GM20431 (cell line): ENCODE measurements around the gene CYP19A1.

Experiments
- in situ Hi-C: fragments of 300-500 bp; cut with MseI, MboI; formaldehyde crosslinking; loops from one replicate; pipeline ENCODE4 v1.15.0; 2020; ENCODE audit warnings: low sequenced_read_pairs; ENCODE audit not compliant: unreplicated experiment

The CYP19A1 gene

DNA sequence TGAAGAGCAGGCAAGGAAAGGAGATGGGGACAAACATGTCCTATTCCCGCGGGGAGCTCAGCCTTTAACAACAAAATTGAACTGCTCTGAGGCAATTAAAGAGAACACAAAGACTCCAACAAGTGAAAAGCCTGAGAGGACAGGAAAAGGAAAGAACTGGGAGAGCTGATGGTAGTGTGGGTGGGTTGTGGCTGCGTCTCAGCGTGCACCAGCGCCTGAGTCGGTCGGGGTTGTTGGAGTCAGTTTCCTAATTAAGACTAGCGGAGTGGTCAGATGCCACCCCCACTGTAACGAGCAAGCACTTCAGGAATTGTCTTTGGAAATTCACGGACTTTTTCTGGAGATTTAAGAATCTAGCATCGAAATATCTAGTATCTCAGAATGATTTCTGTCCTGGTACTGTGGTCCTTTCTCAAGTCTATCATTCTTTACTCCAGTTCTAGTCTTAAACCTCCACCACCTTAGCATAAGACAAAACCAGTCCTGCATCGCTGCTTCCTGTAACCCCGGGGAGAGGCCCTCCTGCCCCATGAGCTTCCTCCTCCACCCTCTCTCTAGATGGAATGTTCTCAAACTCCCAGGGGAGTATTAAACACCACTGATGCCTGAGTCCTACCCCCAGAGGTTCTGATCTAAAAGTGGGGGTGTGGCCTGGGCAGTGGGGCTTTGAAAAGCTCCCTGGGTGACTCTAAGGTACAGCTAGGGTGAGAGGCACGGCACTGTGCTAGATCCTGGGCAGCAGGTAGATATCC is 104.0 kb downstream of the CYP19A1 start:
- in situ Hi-C loops, result no loop called here

DNA sequence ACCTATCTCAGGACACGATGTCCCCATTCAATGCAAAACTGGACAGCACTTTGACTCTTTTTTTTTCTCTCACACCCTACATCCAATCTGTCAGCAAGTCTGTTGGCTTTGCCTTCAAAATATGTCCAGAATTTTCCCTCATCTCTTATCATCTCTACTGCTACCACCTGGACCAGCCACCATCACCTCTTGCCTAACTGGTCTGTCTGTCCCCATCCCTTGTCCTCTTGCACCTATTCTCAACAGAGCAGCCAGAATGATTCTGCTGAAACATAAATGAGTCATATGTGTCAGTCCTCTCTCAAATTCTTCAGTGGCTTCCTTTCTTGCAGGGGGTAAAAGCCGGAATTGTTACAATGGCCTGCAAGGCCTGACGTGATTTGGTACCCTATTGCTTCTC is 105.8 kb downstream of the CYP19A1 start:
- in situ Hi-C loops, result no loop called here

DNA sequence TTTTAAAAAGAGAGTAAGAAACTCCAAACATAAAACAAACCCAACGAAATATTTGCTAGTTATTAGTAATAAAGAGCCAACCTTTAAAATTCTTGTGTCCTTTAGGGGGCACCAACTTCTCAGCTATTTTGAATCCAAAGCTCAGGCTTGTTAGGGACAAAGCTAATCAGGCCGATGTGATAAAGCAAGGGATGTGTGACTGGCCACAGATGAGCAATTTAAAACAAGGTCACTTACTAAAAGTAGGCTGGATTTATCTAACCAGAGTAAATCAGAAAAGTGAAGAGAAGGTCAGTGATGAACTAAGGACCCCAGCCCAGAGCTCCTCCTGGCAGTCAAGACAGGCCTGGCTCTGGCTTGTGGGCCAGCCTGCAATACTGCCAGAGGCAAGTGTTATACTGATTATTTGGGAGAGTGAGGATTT is 108.5 kb downstream of the CYP19A1 start:
- in situ Hi-C loops, result no loop called here

DNA sequence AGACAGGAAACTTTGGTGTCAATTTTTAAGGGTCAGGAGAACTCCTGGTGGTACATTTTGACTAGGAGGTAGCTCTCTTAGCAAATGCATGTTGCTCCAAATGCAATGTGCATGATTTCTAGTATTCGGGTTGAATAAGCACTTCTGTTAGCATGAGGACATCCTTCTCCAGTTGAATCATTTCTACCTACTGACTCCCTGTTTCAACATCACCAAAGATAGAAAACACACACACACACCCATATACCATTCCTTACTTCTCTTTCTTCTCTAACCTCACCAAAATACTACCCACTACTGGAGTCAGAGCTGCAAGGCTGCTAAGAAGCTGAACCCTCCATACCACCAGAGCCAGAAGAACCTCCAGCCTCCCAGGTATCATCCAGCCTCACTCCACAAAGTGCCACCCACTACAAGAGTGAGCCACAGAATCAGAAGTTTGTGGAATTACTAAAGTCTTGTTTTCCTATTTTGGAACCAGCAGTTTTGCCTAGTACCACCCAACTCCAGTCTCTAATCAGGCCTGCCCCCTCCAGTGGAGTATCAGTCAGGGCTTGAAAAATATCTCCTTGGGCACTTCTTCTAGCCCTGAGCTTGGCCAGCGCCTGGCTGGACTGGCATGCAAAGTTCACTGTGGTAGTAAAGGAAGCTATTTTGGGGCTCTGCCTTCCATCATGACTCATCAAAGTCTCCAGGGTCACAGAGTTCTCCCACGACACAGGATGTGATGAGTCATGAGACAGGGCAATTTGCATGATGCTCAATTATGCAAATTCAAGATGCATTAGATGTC is 110.3 kb downstream of the CYP19A1 start:
- in situ Hi-C loops, result no loop called here

DNA sequence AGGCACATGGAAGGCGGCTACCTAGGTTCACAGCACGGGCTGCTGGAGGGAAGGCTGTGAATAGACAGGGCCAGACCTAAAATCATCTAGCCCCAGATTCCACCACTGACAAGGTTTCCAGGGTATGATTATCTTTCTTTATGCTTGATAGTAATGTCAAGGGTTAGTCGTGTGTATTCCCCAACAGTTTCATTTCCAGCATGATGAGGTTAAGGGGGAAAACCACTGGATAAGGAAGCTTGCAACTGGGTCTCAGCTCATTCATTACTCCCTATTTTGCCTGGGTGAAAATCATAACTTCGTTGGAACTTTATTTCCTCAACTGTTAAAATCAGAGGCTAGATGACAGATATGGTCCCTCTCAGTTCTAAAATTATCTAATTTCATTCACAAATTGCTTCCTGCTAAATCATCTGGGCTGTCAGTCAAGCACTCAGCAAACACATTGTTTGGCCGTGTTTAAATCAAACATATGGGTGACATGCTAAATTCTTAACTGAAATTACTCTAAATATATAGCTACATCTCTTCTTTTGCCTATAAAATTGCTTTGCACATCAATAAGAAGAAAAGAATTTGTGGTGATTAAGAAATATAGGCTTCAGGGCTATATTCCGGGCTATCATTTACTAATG is 111.7 kb downstream of the CYP19A1 start:
- in situ Hi-C loops, result no loop called here

DNA sequence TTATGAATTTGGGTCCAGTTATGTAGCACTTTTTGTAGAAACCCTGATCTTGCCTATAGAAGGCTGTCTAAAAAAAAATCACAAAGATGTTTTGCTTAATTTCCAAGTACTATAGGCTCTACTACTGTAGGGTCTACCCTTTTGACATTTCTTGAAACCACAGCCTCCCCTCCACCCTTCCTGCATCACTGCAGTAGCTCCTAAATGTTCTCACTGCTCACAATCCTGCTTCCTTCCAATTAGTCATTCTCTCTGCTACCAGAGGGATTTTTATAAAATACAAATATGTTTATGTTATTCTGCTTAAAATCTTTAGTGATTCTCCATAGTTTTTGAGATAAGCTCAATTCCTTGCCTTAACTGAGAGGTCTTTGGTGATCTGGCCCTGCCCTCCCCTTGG is 114.0 kb downstream of the CYP19A1 start:
- in situ Hi-C loops, result no loop called here

DNA sequence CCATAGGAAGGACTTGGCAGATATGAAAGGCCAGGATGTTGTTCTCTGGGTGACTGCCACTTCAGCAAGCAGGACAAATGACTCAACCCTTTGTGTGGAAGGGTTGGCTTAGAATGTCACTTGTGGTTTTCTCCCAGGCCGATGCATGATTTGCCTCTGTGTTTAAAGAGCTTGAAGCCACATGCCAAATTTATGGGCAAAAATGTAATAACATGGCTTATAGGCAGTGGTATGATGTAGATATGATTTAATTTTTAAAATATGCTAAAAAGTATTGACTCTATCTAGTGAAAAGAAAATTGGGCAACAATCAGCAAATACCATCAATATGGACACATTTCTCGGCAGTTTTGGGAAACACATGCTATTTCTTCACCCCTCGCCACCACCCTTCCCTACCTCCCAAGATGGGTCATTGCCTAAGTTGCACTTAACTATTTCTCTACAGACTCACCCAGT is 114.6 kb downstream of the CYP19A1 start:
- in situ Hi-C loops, result no loop called here

DNA sequence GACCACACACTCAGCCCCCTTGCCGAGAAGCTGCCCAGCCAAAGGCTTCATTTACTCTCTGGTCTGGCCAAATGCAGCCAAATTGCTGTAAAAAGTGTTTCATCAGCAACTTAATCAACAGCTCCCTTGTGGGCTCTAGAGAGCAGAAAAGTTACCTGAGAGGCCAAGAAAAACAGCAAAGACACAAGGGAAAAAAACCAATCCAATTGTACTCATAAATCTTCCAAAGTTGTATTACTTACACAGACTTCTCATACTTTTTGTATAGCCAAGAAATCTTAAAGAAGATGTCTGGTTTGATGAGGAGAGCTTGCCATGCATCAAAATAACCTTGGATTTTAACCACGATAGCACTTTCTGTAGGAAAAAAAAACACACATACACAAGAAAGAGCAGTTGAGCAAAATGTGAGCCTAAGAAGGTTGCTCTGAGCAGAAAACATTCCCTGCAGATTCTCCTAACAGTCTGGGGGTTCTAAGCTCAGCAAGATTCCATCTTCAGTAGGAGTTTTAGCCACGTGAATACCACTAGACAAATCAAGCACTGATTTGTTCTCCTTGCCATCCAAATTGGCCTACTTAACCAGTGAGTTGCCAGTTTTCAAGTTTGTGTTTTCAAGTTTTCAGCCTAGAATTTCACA is 120.0 kb downstream of the CYP19A1 start:
- in situ Hi-C loops, result no loop called here

DNA sequence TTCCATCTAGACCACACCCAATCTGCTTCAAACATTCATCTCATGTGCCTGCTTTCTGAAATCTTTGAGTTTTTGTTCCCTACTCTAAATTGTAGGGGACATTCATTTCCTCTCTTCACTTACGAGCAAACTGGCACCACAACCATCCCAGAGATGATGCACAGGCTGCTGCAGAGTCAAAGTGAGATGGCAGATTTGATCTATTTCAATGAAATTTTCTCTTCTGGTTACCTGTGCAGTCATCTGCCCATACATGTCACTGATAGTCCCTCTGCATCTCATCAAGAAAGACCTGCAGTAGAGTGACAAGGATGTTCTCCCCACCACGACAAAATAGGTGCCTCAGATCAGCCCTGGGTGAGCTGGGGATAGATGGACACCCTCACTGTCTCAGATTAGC is 125.5 kb downstream of the CYP19A1 start:
- in situ Hi-C loops, result no loop called here

DNA sequence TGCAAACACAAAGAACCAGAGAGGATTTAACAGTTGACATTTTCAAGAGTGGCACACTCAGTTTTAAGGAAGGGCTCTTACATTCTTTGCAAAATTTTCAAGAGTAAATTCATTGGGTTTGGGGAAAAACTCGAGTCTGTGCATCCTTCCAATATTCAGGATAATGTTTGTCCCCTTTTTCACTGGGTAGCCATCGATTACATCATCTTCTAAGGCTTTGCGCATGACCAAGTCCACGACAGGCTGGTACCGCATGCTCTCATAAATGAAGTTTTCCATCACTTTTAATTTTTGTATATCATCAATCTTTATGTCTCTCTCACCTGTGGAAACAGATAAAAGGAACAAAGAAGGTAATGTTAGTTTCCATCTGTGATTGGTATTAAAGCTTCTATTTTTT is 126.2 kb downstream of the CYP19A1 start:
- in situ Hi-C loops, result no loop called here

DNA sequence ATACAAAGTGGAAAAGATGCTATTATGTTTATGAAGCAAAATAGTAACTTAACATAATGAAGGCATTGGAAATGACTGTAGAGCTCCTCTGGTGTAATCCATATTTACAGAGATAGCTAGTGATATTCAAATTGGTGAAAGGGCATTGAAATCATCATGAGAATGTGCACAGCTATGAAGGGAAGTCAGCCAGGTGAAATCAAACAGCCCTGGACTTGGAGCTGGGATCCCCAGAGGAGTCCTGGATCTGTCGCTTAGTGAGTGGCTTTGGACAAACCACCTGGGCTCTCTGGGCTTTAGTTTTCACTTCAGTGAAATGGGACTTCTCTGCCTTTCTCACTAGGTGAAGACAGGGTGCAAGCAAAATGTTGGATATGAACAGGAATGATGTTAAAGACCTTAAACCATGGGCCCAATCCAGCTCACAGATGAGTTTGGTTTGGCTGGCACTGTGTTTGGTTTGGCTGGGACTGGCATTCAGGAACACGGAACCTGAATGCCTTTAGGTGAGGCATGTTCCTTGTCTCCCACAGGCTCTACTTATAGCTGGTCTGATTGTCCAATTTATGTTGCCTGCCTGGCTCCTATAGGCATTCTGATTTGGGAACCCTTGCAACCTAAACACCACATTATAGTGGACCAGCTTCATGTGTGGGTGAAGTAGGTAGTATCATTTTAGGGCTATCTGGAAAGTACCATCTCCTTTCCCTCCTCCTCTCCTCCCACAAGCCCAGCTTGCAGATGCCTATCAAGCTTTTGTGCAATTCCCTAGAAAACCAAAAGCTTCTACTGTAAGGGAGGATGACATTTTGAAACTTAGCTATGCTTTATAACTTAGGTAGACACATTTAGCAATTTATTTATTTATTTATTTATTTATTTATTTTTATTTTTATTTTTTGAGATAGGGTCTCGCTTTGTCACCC is 133.1 kb downstream of the CYP19A1 start:
- in situ Hi-C loops, result no loop called here

DNA sequence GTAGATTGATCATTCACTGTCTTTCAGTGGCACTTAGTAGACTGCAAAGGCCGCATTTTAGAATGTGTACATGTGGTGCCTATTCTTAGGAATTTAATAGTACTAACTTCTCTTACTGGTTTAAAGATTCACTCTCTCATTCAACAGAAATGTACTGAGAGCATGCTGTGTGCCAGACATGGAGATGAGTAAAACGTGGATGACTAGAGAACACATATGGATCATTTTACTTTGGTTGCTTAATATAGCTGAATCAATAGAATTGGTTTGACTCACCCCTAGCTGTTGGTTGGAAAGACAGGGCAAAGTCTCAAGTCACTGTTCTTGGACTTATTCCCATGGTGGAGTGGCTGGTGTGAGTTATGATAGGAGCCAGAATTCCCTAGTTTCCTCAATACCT is 134.6 kb downstream of the CYP19A1 start:
- in situ Hi-C loops, result no loop called here

DNA sequence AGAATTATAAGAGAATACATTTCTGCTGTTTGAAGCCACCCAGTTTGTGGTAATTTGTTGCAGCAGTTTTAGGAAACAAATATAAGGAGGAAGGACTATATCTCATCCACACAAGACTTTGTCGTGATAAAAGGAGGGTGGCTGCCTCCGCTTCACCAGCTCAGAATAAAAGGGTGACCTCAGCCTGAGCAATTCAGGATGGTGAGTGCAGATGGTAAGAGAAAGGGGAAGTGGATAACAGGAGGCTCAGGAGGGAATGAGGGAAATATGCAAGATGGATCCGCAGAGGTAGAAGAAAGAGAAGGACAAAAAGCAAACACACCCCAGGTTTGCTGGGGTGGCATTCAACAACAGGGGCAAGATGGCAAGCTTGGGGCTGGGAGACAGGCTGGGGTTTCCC is 135.6 kb downstream of the CYP19A1 start:
- in situ Hi-C loops, result no loop called here

DNA sequence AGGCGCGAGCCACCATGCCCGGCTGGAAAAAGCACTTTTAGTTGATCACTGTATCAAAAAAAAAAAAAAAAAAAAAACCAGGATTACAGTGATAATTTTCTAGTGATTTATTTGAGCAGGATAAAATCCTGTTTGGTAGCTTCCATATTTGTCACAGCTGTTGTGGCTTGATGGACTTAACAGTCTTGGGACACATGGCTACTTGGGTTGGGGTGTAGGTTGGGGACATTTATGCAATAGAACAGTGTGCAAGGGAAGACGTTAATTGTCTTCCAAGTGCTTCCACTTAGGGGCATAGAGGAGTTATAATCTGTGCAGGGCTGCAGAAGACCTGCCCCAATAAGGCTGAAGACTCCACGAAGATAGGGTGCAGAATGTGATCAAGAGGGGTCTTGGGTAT is 136.8 kb downstream of the CYP19A1 start:
- in situ Hi-C loops, result no loop called here

DNA sequence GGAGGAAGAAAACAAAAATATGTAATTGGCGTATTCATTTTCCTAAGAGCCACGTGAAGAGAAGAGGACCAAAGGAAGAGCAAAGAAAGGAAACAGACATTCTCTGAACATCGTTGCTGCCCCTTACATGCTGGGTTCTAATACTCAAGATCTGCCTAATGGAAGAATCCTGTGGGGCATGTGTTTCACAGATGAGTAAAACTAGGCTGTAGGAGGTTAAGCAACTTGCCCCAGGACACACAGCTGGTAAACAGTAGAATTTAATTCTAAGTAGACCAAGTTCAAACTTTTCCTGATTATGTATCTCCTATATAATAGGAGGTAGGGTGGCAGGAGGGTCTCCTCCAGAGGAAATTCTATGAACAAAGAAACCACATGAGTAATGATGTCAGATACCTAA is 137.6 kb downstream of the CYP19A1 start:
- in situ Hi-C loops, result no loop called here

DNA sequence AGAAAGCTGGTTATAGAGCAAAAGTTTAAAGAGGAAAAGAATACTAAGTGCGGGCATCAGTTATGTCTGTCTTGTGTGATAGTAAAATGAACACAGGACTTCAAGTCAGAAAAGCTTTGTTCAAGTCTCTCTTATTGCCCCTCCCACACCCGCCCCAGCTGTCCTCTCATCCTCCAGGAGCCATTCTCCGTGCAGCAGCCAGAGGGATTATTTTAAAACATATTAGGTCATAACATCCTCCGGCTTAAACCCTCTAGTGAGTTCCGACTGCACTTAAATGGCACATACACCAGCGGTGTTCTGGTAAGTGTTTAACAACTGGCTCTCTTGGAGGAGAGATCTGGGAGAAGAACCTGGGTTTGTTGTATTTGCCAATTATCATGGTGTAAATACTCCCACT is 138.9 kb downstream of the CYP19A1 start:
- in situ Hi-C loops, result no loop called here

DNA sequence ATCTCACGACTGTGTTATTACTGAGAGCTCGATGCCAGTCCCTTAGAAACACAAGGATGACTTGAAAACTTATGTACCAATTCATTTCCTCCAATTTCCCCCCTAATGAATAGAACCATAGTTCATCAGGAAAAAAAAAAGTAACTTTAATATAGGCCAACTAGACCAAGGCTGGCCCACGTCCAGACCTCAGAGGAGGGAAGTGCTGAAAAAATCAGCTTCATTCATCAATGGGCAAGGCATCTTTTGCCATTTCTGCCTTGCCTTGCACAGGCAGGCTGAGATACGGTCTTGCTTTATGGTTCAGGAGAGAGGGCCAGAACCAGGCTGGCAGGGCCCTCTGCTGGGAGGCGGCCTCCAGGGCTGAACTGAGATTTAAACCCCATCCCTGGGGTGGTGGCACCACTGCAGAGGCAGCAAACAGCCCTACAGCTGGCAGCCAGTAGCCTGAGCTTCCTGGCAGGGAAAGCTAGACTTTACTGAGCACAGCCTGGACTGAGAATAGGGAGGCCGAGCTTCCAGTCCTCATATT is 139.6 kb downstream of the CYP19A1 start:
- in situ Hi-C loops, result no loop called here

DNA sequence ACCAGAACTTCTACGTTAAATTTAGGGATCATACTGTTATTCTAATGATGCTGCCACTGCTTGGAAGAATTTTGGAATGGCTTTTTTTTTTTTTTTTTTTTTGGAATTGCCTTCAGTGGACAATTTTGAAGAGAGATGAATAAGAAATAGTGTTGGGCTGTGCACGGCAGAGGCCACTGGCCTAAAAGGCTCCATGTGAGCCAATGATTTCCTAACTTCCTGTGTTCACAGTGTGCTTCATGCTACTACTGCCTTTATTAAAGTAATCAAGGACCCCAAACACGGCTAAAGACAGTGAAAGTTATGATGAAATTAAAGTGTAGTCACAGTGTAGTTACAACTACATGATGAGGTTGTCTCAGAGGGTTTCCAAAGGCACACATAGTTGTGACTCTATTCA is 142.9 kb downstream of the CYP19A1 start:
- in situ Hi-C loops, result no loop called here

DNA sequence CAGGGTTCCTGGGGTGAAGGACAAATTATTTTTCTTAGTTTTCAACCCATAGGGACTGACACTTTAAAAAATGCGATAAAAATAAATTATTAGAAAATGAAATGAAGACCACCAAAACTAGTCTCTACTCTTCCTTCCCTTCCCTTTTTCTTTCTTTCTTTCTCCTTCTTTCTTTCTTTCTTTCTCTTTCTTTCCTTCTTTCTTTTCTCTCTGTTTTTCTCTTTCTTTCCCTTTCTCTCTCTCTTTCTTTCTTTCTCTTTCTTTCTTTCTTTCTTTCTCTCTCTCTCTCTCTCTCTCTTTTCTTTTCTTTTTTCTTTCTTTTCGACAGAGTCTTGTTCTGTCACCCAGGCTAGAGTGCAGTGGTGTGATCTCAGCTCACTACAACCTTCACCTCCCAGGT is 144.4 kb downstream of the CYP19A1 start:
- in situ Hi-C loops, result no loop called here
